AG20443 (cell line): ENCODE data around the gene TNF.

Experiments
- DNase-seq: peaks from one replicate; pipeline ENCODE4 v3.0.0; 2012; ENCODE audit warnings: low spot score, mixed read lengths

Gene TNF

DNA sequence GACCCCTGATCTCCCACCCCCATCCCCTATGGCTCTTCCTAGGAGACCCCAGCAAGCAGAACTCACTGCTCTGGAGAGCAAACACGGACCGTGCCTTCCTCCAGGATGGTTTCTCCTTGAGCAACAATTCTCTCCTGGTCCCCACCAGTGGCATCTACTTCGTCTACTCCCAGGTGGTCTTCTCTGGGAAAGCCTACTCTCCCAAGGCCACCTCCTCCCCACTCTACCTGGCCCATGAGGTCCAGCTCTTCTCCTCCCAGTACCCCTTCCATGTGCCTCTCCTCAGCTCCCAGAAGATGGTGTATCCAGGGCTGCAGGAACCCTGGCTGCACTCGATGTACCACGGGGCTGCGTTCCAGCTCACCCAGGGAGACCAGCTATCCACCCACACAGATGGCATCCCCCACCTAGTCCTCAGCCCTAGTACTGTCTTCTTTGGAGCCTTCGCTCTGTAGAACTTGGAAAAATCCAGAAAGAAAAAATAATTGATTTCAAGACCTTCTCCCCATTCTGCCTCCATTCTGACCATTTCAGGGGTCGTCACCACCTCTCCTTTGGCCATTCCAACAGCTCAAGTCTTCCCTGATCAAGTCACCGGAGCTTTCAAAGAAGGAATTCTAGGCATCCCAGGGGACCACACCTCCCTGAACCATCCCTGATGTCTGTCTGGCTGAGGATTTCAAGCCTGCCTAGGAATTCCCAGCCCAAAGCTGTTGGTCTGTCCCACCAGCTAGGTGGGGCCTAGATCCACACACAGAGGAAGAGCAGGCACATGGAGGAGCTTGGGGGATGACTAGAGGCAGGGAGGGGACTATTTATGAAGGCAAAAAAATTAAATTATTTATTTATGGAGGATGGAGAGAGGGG lies 1.9 kb upstream of the TNF start:
- no peak for DNase-seq

GRCh38 chr6:31574106-31575061 lies 981 bp upstream of the TNF start:
- no peak for DNase-seq

DNA sequence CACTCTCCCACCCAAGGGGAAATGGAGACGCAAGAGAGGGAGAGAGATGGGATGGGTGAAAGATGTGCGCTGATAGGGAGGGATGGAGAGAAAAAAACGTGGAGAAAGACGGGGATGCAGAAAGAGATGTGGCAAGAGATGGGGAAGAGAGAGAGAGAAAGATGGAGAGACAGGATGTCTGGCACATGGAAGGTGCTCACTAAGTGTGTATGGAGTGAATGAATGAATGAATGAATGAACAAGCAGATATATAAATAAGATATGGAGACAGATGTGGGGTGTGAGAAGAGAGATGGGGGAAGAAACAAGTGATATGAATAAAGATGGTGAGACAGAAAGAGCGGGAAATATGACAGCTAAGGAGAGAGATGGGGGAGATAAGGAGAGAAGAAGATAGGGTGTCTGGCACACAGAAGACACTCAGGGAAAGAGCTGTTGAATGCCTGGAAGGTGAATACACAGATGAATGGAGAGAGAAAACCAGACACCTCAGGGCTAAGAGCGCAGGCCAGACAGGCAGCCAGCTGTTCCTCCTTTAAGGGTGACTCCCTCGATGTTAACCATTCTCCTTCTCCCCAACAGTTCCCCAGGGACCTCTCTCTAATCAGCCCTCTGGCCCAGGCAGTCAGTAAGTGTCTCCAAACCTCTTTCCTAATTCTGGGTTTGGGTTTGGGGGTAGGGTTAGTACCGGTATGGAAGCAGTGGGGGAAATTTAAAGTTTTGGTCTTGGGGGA lies 754 bp downstream of the TNF start:
- DNase-seq: no peak

DNA sequence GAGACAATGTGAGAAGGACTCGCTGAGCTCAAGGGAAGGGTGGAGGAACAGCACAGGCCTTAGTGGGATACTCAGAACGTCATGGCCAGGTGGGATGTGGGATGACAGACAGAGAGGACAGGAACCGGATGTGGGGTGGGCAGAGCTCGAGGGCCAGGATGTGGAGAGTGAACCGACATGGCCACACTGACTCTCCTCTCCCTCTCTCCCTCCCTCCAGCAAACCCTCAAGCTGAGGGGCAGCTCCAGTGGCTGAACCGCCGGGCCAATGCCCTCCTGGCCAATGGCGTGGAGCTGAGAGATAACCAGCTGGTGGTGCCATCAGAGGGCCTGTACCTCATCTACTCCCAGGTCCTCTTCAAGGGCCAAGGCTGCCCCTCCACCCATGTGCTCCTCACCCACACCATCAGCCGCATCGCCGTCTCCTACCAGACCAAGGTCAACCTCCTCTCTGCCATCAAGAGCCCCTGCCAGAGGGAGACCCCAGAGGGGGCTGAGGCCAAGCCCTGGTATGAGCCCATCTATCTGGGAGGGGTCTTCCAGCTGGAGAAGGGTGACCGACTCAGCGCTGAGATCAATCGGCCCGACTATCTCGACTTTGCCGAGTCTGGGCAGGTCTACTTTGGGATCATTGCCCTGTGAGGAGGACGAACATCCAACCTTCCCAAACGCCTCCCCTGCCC lies 1.7 kb downstream of the TNF start:
- DNase-seq: no peak

- DNase-seq: no peak
Measured at GRCh38 chr6:31577579-31577966, 2.2 kb downstream of the TNF start.

DNA sequence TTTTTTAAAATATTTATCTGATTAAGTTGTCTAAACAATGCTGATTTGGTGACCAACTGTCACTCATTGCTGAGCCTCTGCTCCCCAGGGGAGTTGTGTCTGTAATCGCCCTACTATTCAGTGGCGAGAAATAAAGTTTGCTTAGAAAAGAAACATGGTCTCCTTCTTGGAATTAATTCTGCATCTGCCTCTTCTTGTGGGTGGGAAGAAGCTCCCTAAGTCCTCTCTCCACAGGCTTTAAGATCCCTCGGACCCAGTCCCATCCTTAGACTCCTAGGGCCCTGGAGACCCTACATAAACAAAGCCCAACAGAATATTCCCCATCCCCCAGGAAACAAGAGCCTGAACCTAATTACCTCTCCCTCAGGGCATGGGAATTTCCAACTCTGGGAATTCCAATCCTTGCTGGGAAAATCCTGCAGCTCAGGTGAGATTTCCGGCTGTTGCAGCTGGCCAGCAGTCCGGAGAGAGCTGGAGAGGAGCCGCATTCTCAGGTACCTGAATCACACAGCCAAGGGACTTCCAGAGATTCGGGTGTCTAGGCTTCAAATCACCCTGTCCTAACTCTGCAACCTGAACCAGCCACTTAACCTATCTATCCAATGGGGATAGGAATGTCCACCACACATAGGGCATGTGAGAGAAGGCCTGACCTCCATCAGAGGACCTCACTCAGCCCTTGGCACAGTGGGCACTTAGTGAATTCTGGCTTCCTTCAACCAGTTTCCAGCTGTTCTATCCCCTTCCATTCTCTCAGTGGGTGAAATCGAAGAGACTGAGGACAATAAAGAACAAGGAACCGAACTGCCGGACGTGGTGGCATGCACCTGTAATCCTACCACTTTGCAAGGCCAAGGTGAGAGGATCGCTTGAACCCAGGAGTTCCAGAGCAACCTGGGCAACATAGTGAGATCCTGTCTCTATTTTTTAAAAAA lies 3.1 kb downstream of the TNF start:
- DNase-seq: no peak

GRCh38 chr6:31579119-31579505 lies 3.7 kb downstream of the TNF start:
- DNase-seq: no peak

DNA sequence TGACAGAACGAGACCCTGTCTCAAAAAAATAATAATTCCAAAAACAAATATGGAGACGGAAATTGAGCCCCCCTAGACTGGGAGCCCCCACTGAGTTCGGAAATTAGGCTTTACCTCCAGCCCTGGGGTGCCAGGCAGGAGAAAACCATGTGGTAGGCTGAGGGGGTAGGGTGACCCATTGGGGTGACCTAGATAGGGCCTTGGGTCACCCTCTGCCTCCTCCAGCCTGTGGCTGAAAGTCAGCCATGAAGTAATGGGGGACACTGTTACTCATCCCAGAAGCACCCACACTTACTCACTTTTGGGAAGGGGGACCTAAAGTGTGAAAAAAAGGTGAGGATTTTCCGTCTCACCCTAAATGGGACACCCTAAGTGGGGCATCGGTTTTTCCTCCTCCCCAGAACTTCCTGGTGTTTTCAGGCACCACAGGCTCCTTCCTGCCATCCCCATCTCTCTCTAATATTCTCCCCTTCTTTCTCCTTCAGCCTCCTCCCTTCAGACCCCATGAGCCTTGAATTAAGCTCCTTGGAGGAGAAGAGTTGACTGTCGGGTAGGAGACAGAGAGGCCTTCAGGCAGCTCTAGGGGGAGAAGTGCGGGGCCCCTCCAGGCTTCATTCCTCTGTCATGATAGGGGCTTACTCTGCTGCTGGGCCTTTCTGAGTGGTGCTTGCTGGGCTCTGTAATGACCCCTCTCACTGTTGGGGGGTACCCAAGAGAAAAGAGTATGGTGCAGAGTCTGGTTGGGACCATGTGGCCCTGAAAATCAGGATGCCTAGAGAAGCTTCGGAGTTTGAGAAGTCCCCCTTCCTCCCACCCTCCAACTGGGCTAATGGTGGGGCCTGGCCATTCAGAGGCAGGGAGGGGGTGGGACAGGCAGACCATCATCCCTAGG lies 4.4 kb downstream of the TNF start:
- no peak for DNase-seq

DNA sequence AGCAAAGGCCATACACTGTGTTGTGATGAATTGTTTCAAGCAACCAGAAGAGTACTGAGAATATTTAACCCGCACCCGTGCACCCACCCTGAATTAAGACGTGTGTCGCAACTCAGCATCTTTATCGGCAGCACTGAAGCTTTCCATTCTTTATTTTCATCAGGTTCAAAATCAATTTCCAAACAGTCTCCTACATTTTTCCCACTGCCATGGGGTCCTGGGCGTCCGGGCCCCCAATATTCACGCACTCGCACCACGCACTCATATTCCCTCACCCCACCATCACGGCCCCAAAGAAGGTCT lies 5.0 kb downstream of the TNF start:
- DNase-seq: no peak

DNA sequence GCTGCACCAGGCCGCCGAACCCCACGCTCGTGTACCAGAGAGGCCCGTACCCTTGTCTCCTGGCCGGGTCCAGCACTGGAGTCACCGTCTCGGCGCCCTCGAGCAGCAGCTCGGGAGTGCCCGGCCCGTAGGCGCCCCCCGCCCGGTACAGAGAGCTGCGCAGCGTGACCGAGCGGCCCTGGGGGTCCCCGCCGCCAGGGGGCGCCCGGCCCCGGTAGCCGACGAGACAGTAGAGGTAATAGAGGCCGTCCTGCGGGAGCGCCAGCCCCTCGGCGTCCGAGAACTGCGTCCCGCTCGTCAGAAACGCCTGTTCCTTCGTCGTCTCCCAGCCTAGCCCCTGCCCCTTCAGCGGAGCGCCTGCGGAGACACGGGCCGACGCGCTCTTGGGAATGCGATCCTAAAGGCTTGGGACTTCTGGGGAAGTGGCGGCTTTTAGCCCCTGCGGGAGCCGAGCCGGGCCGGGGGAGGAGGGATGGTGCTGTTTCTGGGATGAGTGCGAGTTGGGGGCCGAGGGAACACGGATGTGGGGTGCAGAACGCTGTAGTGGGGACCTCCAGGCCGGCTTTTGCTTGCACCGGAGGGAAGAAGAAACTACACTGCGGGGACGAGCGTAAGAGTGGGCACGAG lies 5.6 kb downstream of the TNF start:
- peak; percentile 96 for DNase-seq

- no peak for DNase-seq
Measured at GRCh38 chr6:31581434-31582229, 6.3 kb downstream of the TNF start.

DNA sequence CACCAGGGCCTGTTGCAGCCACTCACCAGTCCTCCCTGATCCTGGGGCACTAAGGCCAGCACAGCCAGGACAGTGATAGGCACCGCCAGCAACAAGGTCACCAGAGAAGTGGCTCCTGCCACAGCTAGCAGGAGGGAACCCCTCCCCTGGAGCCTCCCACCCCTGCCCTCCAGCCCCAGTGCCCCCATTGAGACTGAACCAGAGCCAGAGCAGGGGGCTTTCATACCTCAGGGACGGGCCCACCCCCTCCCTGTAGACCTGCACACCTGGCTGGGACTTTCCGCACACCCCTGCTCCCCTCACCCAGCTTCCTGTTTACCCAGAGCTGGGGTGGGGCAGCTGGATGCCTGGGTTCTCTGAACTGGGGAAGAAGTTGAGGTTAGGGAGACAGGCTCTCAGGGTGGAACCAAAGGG lies 6.9 kb downstream of the TNF start, which contains the start of gene LTB:
Gene LTB (minus strand): TSS at position 195 of the 414 bp plus-strand sequence. CDS start 7 bp downstream, at position 188.
- DNase-seq: no peak

- no peak for DNase-seq
Measured at GRCh38 chr6:31585491-31585890, 10.1 kb downstream of the TNF start.

GRCh38 chr6:31586008-31586407 lies 10.6 kb downstream of the TNF start, which contains the start of gene LST1:
LST1 (plus strand) TSS chr6:31586277; CDS start chr6:31587300, 1,023 bp downstream.
- no peak for DNase-seq

GRCh38 chr6:31586599-31587281 lies 11.4 kb downstream of the TNF start:
- no peak for DNase-seq

- DNase-seq: no peak
Measured at GRCh38 chr6:31587791-31588777, 12.7 kb downstream of the TNF start.
